OCI-LY3 (cell line): ENCODE results near the gene MARCKSL1.

Source experiments
- H2AFZ ChIP-seq: fragments of 200-600, 300-600 bp; shearing (Covaris generic); 2 replicates; pipeline ENCODE4 v1.6.0; 2014; ENCODE audit warnings: antibody characterized with exemption, low read depth, low read length
- H3K27ac ChIP-seq: fragments of 200-600, 300-600 bp; sonication (generic); 2 replicates; pipeline ENCODE4 v1.5.1; 2014; ENCODE audit warnings: mild to moderate bottlenecking, low read length, moderate library complexity, mixed read lengths
- H3K27me3 ChIP-seq: fragments of 200-600, 300-600 bp; sonication (generic); 2 replicates; pipeline ENCODE4 v1.6.1; 2014; ENCODE audit warnings: low read depth, low read length, mixed read lengths
- H3K36me3 ChIP-seq: fragments of 200-600, 300-600 bp; sonication (generic); replicated peaks from 2 replicates; pipeline ENCODE3; 2014; ENCODE audit warnings: low read depth, low read length, mixed read lengths
- H3K4me1 ChIP-seq: fragments of 300-600, 200-600 bp; sonication (generic); 2 replicates; pipeline ENCODE4 v1.6.1; 2014; ENCODE audit warnings: low read length, mixed read lengths
- H3K4me2 ChIP-seq: fragments of 200-600, 300-600 bp; sonication (generic); 2 replicates; pipeline ENCODE4 v1.6.1; 2014; ENCODE audit warnings: low read length, mixed read lengths
- H3K4me3 ChIP-seq: fragments of 300-600, 200-600 bp; sonication (generic); 2 replicates; pipeline ENCODE4 v1.5.1; 2014; ENCODE audit warnings: antibody characterized with exemption, mild to moderate bottlenecking, low read length, moderate library complexity
- H3K79me2 ChIP-seq: fragments of 300-600, 200-600 bp; shearing (Covaris generic); 2 replicates; pipeline ENCODE4 v1.6.1; 2014; ENCODE audit warnings: mild to moderate bottlenecking, low read length, mixed read lengths
- H3K9ac ChIP-seq: fragments of 300-600, 200-600 bp; shearing (Covaris generic); 2 replicates; pipeline ENCODE4 v1.6.0; 2014; ENCODE audit warnings: mild to moderate bottlenecking, low read length, moderate library complexity
- H3K9me3 ChIP-seq: fragments of 200-600, 300-600 bp; shearing (Covaris generic); 2 replicates; pipeline ENCODE4 v1.6.1; 2014; ENCODE audit warnings: low read length, mixed read lengths; ENCODE audit not compliant: insufficient read depth
- H4K20me1 ChIP-seq: fragments of 200-600, 300-600 bp; sonication (generic); 2 replicates; pipeline ENCODE4 v1.6.1; 2016; ENCODE audit warnings: low read length, mixed read lengths; ENCODE audit not compliant: insufficient read depth
- EZH2phosphoT487 ChIP-seq: fragments of 200-600 bp; shearing (Covaris generic); IDR thresholded peaks from 2 replicates; pipeline ENCODE4 v1.6.1; 2018; ENCODE audit warnings: antibody characterized with exemption, mixed run types, low read depth
- TF ChIP-seq, protein P1 (sequence below): fragments of 200-600, 300-600 bp; sonication (generic); IDR thresholded peaks from 2 replicates; pipeline ENCODE4 v1.5.1; 2014; ENCODE audit warnings: antibody characterized with exemption, low read length, low read depth

MARCKSL1 gene

GRCh38 chr1:32318127-32318869 lies 17.7 kb downstream of the MARCKSL1 start:
- H3K27ac ChIP-seq = no peak overlapping the region
- peaks cover 3% of the 10 kb centered on the region; the same call in 1 of the 2 replicates for H4K20me1 ChIP-seq

DNA sequence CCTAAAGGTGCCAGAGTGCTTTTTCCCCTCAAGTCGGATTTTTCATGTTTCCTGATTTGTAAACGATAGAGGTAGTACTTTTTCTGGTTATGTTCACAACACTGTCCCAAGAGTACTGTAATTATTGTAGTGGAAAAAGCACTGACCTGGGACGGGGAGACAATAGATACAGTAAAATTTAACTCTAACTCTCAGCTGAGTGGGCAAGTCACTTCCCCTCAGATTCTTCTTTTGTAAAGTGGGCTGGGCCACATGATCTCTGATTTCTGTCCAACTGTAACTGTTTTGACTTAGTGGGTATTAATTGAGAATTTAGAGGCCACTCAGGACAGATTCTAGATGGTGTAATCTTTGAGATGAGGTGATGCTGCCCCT lies 19.1 kb downstream of the MARCKSL1 start:
- peak overlapping the region; percentile 49; the same call in 1 of the 2 replicates for H3K4me2 ChIP-seq
- peaks cover 22% of the 10 kb centered on the region for H3K79me2 ChIP-seq
- peaks cover 19% of the 10 kb centered on the region for H3K36me3 ChIP-seq
- TF ChIP-seq, protein P1, sequence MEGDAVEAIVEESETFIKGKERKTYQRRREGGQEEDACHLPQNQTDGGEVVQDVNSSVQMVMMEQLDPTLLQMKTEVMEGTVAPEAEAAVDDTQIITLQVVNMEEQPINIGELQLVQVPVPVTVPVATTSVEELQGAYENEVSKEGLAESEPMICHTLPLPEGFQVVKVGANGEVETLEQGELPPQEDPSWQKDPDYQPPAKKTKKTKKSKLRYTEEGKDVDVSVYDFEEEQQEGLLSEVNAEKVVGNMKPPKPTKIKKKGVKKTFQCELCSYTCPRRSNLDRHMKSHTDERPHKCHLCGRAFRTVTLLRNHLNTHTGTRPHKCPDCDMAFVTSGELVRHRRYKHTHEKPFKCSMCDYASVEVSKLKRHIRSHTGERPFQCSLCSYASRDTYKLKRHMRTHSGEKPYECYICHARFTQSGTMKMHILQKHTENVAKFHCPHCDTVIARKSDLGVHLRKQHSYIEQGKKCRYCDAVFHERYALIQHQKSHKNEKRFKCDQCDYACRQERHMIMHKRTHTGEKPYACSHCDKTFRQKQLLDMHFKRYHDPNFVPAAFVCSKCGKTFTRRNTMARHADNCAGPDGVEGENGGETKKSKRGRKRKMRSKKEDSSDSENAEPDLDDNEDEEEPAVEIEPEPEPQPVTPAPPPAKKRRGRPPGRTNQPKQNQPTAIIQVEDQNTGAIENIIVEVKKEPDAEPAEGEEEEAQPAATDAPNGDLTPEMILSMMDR = no peak
- no peak for TF ChIP-seq EZH2phosphoT487
- no peaks in the 10 kb centered on the region for H3K27me3 ChIP-seq
- no peaks in the 10 kb centered on the region for H3K9me3 ChIP-seq
- H4K20me1 ChIP-seq = peaks cover 3% of the 10 kb centered on the region; the same call in 1 of the 2 replicates
- H3K4me3 ChIP-seq = no peak overlapping the region
- H3K4me1 ChIP-seq = peaks cover 9% of the 10 kb centered on the region
- H3K27ac ChIP-seq = no peak overlapping the region
- no peak overlapping the region for H2AFZ ChIP-seq
- no peak overlapping the region for H3K9ac ChIP-seq

More at GRCh38 chr1:32318127-32318869, 17.7 kb downstream of the MARCKSL1 start:
- Histone ChIP-seq H3K36me3 (peaks cover 20% of the 10 kb centered on the region), H3K4me2 (no peak overlapping the region), H2AFZ (no peak overlapping the region), H3K4me3 (no peak overlapping the region), H3K9me3 (no peaks in the 10 kb centered on the region), H3K27me3 (no peaks in the 10 kb centered on the region), H3K4me1 (peaks cover 9% of the 10 kb centered on the region), H3K79me2 (peaks cover 14% of the 10 kb centered on the region), H3K9ac (no peak overlapping the region)
- TF ChIP-seq, protein P1 = no peak
- TF ChIP-seq EZH2phosphoT487 = no peak

DNA sequence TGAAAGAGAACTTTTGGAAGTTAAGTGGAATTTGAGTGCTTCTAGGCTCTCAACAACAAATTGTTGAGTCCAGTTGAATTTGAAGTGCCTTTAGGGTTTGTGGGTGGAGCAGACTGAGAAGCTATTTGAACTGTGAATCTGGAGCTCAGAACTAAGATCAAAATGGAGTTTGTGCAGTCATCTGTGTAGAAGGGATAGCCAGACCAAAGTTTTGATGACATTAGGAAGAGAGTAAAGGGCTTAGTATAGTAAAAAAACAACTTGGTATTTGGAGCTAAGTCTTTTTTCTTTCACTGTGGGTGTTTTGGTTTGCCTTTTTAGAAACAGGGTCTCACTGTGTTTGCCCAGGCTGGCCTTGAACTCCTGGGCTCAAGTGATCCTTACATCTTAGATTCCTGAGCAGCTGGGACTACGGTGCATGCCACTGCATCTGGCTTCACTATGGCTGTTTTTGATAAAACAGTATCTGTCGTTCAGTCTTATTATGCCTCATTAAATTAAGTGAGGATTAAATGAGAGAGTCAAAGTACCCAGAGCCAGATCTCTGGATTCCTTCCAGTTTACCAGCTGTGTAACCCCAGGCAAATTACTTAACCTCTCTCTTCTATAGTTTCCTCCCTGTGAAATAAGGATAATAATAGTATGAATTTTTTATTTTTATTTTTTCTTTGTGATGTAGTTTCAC lies 24.2 kb downstream of the MARCKSL1 start:
- Histone ChIP-seq H3K4me2 (no peak overlapping the region), H3K27ac (no peak overlapping the region), H2AFZ (no peak overlapping the region), H3K27me3 (no peaks in the 10 kb centered on the region), H3K36me3 (peaks cover 16% of the 10 kb centered on the region), H3K4me3 (no peak overlapping the region), H4K20me1 (peaks cover 7% of the 10 kb centered on the region; the same call in 1 of the 2 replicates), H3K9me3 (no peaks in the 10 kb centered on the region), H3K79me2 (peaks cover 64% of the 10 kb centered on the region), H3K9ac (no peak overlapping the region), H3K4me1 (peaks cover 30% of the 10 kb centered on the region)
- TF ChIP-seq, protein P1 = no peak
- TF ChIP-seq EZH2phosphoT487 = no peak

GRCh38 chr1:32309960-32310359 lies 26.1 kb downstream of the MARCKSL1 start:
- TF ChIP-seq EZH2phosphoT487 = no peak
- TF ChIP-seq, protein P1 = no peak
- Histone ChIP-seq H2AFZ (no peak overlapping the region), H3K4me2 (no peak overlapping the region), H3K4me3 (no peak overlapping the region), H3K4me1 (peaks cover 23% of the 10 kb centered on the region), H3K9ac (no peak overlapping the region), H3K27ac (no peak overlapping the region), H4K20me1 (peaks cover 7% of the 10 kb centered on the region; the same call in 1 of the 2 replicates), H3K27me3 (no peaks in the 10 kb centered on the region), H3K36me3 (peaks cover 27% of the 10 kb centered on the region), H3K9me3 (no peaks in the 10 kb centered on the region; the same call in 1 of the 2 replicates), H3K79me2 (peaks cover 79% of the 10 kb centered on the region)
